GM12891 (cell line): ENCODE data around the gene CTSD.

ENCODE experiments used
- PAX5 ChIP-seq: IDR thresholded peaks from 2 replicates; pipeline ENCODE4 v1.6.1; 2011; ENCODE audit warnings: low read length, moderate library complexity, mild to moderate bottlenecking; ENCODE audit not compliant: insufficient read depth, severe bottlenecking
- POLR2A ChIP-seq: IDR thresholded peaks from 2 replicates; pipeline ENCODE4 v1.6.1; 2011; ENCODE audit warnings: low read depth, low read length, control low read depth
- POLR2AphosphoS5 ChIP-seq: IDR thresholded peaks from 2 replicates; pipeline ENCODE4 v1.6.1; 2011; ENCODE audit warnings: low read depth, low read length, control low read depth
- POU2F2 ChIP-seq: IDR thresholded peaks from 2 replicates; pipeline ENCODE4 v1.6.1; 2011; ENCODE audit warnings: low read depth, mild to moderate bottlenecking, control low read depth, low read length, moderate library complexity
- SPI1 ChIP-seq: IDR thresholded peaks from 2 replicates; pipeline ENCODE4 v1.6.1; 2011; ENCODE audit warnings: low read depth, low read length, control low read depth
- TAF1 ChIP-seq: IDR thresholded peaks from 2 replicates; pipeline ENCODE4 v1.6.1; 2011; ENCODE audit warnings: low read depth, low read length, control low read depth

GRCh38 chr11:1767399-1768140 is 3.8 kb upstream of the CTSD start:
- TF ChIP-seq POLR2A = no peak
- no peak for TF ChIP-seq POLR2AphosphoS5
- TF ChIP-seq TAF1 = no peak
- TF ChIP-seq SPI1 = no peak
- no peak for TF ChIP-seq PAX5
- no peak for TF ChIP-seq POU2F2
